ENCODE data around the gene TMEM203.
A peak's percentile ranks its signal among the peaks of the same experiment; 100 is the strongest.

TMEM203 gene

GRCh38 chr9:137219757-137220316 is 14.4 kb upstream of the TMEM203 start:
- DNase-seq (ENCODE audit: insufficient read length, low spot score) (no peak), FAIRE-seq (no peak)

- no peak for DNase-seq (ENCODE audit: insufficient read length, low spot score)
- FAIRE-seq = no peak
Measured at GRCh38 chr9:137218754-137219271, 13.4 kb upstream of the TMEM203 start.

GRCh38 chr9:137218212-137218753 is 12.8 kb upstream of the TMEM203 start:
- DNase-seq (ENCODE audit: insufficient read length, low spot score) (no peak), FAIRE-seq (no peak)

- DNase-seq (ENCODE audit: insufficient read length, low spot score) (no peak), FAIRE-seq (no peak)
Measured at GRCh38 chr9:137217276-137218211, 12.1 kb upstream of the TMEM203 start.

- FAIRE-seq = no peak
- DNase-seq (ENCODE audit: insufficient read length, low spot score) = no peak
Measured at GRCh38 chr9:137216188-137216965, 10.9 kb upstream of the TMEM203 start.

- no peak for DNase-seq (ENCODE audit: insufficient read length, low spot score)
- no peak for FAIRE-seq
Measured at GRCh38 chr9:137215196-137215986, 9.9 kb upstream of the TMEM203 start.

GRCh38 chr9:137214620-137215019 is 9.2 kb upstream of the TMEM203 start:
- no peak for DNase-seq (ENCODE audit: insufficient read length, low spot score)
- no peak for FAIRE-seq

GRCh38 chr9:137213160-137214060 is 8.0 kb upstream of the TMEM203 start:
- DNase-seq (ENCODE audit: insufficient read length, low spot score) (no peak), FAIRE-seq (no peak)

GRCh38 chr9:137212520-137212919 is 7.1 kb upstream of the TMEM203 start:
- FAIRE-seq = no peak

GRCh38 chr9:137211532-137211931 is 6.1 kb upstream of the TMEM203 start:
- FAIRE-seq = no peak
- no peak for DNase-seq (ENCODE audit: insufficient read length, low spot score)

More at GRCh38 chr9:137212520-137212919, 7.1 kb upstream of the TMEM203 start:
- no peak for DNase-seq (ENCODE audit: insufficient read length, low spot score)

- DNase-seq (ENCODE audit: insufficient read length, low spot score) (no peak), FAIRE-seq (no peak)
Measured at GRCh38 chr9:137206602-137207001, 1.2 kb upstream of the TMEM203 start.

GRCh38 chr9:137204731-137205125 is 720 bp downstream of the TMEM203 start:
- FAIRE-seq (no peak), DNase-seq (ENCODE audit: insufficient read length, low spot score) (no peak)

GRCh38 chr9:137202966-137203365 is 2.5 kb downstream of the TMEM203 start:
- DNase-seq (ENCODE audit: insufficient read length, low spot score) (no peak), FAIRE-seq (no peak)

- FAIRE-seq (no peak), DNase-seq (ENCODE audit: insufficient read length, low spot score) (no peak)
Measured at GRCh38 chr9:137201205-137201868, 4.1 kb downstream of the TMEM203 start.

- peak; percentile 99 for DNase-seq (ENCODE audit: insufficient read length, low spot score)
- FAIRE-seq = peak; percentile 86
Measured at GRCh38 chr9:137200311-137201204, 4.9 kb downstream of the TMEM203 start, which contains the start of gene TPRN. Gene TPRN (minus strand): TSS chr9:137200741. CDS start chr9:137200711, 30 bp downstream.

- no peak for DNase-seq (ENCODE audit: insufficient read length, low spot score)
- no peak for FAIRE-seq
Measured at GRCh38 chr9:137199411-137200121, 5.9 kb downstream of the TMEM203 start.

- DNase-seq (ENCODE audit: insufficient read length, low spot score) (no peak), FAIRE-seq (no peak)
Measured at GRCh38 chr9:137198902-137199283, 6.6 kb downstream of the TMEM203 start.

All from HTR-8/SVneo (cell line).